Measurements from ENCODE around the gene RASSF7.
A peak's percentile ranks its signal among the peaks of the same experiment; 100 is the strongest.

The RASSF7 gene

GRCh38 chr11:551596-551995, 9.2 kb upstream of the RASSF7 start:
- no peak for DNase-seq (ENCODE audit: low read depth)

- DNase-seq (ENCODE audit: low read depth) = no peak
Observed at GRCh38 chr11:553083-553987, 7.4 kb upstream of the RASSF7 start.

- DNase-seq (ENCODE audit: low read depth) = no peak
Observed at GRCh38 chr11:553988-554340, 6.8 kb upstream of the RASSF7 start.

- peak; percentile 62 for DNase-seq (ENCODE audit: low read depth)
Observed at GRCh38 chr11:554428-555226, 6.1 kb upstream of the RASSF7 start.

- no peak for DNase-seq (ENCODE audit: low read depth)
Observed at GRCh38 chr11:555227-555779, 5.5 kb upstream of the RASSF7 start.

- DNase-seq (ENCODE audit: low read depth) = no peak
Observed at GRCh38 chr11:555780-556661, 4.7 kb upstream of the RASSF7 start.

- DNase-seq (ENCODE audit: low read depth) = no peak
Observed at GRCh38 chr11:556662-557256, 4.0 kb upstream of the RASSF7 start.

GRCh38 chr11:557328-558132, 3.2 kb upstream of the RASSF7 start:
- DNase-seq (ENCODE audit: low read depth) = no peak

- no peak for DNase-seq (ENCODE audit: low read depth)
Observed at GRCh38 chr11:558503-558902, 2.3 kb upstream of the RASSF7 start.

- DNase-seq (ENCODE audit: low read depth) = no peak
Observed at GRCh38 chr11:559020-559620, 1.6 kb upstream of the RASSF7 start.

GRCh38 chr11:559712-560304, 962 bp upstream of the RASSF7 start:
- no peak for DNase-seq (ENCODE audit: low read depth)

- DNase-seq (ENCODE audit: low read depth) = no peak
Observed at GRCh38 chr11:561148-562003, 606 bp downstream of the RASSF7 start.

- no peak for DNase-seq (ENCODE audit: low read depth)
Observed at GRCh38 chr11:562046-562645, 1.4 kb downstream of the RASSF7 start.

GRCh38 chr11:563066-563811, 2.5 kb downstream of the RASSF7 start:
- DNase-seq (ENCODE audit: low read depth) = no peak

- no peak for DNase-seq (ENCODE audit: low read depth)
Observed at GRCh38 chr11:563812-564578, 3.2 kb downstream of the RASSF7 start.

GRCh38 chr11:565921-566509, 5.2 kb downstream of the RASSF7 start:
- no peak for DNase-seq (ENCODE audit: low read depth)
